ENCODE results near the gene PTPN14.

The PTPN14 gene

GRCh38 chr1:214449371-214449770 lies 102.0 kb downstream of the PTPN14 start:
- DNase-seq: no peak

- DNase-seq: no peak
Observed at GRCh38 chr1:214448536-214448935, 102.9 kb downstream of the PTPN14 start.

- DNase-seq: no peak
Observed at GRCh38 chr1:214447557-214447871, 103.9 kb downstream of the PTPN14 start.

GRCh38 chr1:214446772-214447556 lies 104.4 kb downstream of the PTPN14 start:
- DNase-seq: peak; percentile 51

GRCh38 chr1:214445831-214446614 lies 105.4 kb downstream of the PTPN14 start:
- no peak for DNase-seq

- no peak for DNase-seq
Observed at GRCh38 chr1:214445199-214445598, 106.2 kb downstream of the PTPN14 start.

GRCh38 chr1:214444182-214444939 lies 107.0 kb downstream of the PTPN14 start:
- DNase-seq: no peak

- no peak for DNase-seq
Observed at GRCh38 chr1:214441119-214441518, 110.3 kb downstream of the PTPN14 start.

GRCh38 chr1:214440219-214440965 lies 111.0 kb downstream of the PTPN14 start:
- no peak for DNase-seq

- DNase-seq: no peak
Observed at GRCh38 chr1:214439352-214440119, 111.9 kb downstream of the PTPN14 start.

GRCh38 chr1:214438530-214438929 lies 112.9 kb downstream of the PTPN14 start:
- no peak for DNase-seq

- no peak for DNase-seq
Observed at GRCh38 chr1:214438075-214438474, 113.3 kb downstream of the PTPN14 start.

GRCh38 chr1:214435867-214436266 lies 115.5 kb downstream of the PTPN14 start:
- DNase-seq: no peak

GRCh38 chr1:214432245-214432644 lies 119.2 kb downstream of the PTPN14 start:
- DNase-seq: no peak

GRCh38 chr1:214429951-214430770 lies 121.2 kb downstream of the PTPN14 start:
- DNase-seq: no peak

GRCh38 chr1:214427871-214428277 lies 123.5 kb downstream of the PTPN14 start:
- no peak for DNase-seq

- DNase-seq: no peak
Observed at GRCh38 chr1:214426426-214426812, 125.0 kb downstream of the PTPN14 start.

- DNase-seq: no peak
Observed at GRCh38 chr1:214425716-214426425, 125.5 kb downstream of the PTPN14 start.

GRCh38 chr1:214425101-214425500 lies 126.3 kb downstream of the PTPN14 start:
- DNase-seq: no peak

- DNase-seq: no peak
Observed at GRCh38 chr1:214423045-214423444, 128.4 kb downstream of the PTPN14 start.
